GM12878 (cell line): ENCODE measurements around the gene RAI2. TPM values are rescaled to one million over a fixed set of nuclear protein-coding genes. Genes with fewer than 3 reads are reported as not detected.

Source experiments
- ATAC-seq: fragments of 200-7000 bp; cut with Tn5 transposase; 3 replicates; pipeline ENCODE4 v1.9.1; 2020; ENCODE audit warnings: mild to moderate bottlenecking, moderate library complexity
- BruUV-seq: library from RNA; stranded (reverse); fragments of 400-500 nt; replicated peaks from 2 replicates; lab custom pipeline; 2021; lab: Mats Ljungman, UMichigan
- CTCF ChIA-PET: fragments of 300-600 bp; sonication (Branson Sonifier 250); formaldehyde crosslinking; extraction: SDS; loops from one replicate; lab custom pipeline; 2021; ENCODE audit warnings: inconsistent platforms; lab: Yijun Ruan, JAX
- POLR2A ChIA-PET: fragments of 350-600 bp; formaldehyde crosslinking; extraction: SDS; loops from one replicate; lab custom pipeline; 2021; ENCODE audit warnings: inconsistent platforms; lab: Charles Lee
- RAD21 ChIA-PET: fragments of 300-600 bp; sonication (Branson Sonifier 250); formaldehyde crosslinking; loops from one replicate; lab custom pipeline; 2023; ENCODE audit warnings: antibody characterized with exemption; ENCODE audit not compliant: unreplicated experiment; lab: Charles Lee
- SMC1A ChIA-PET: fragments of 300-600 bp; sonication (Branson Sonifier 250); formaldehyde crosslinking; loops from one replicate; lab custom pipeline; 2023; ENCODE audit not compliant: unreplicated experiment, uncharacterized antibody; lab: Charles Lee
- DNase-seq: peaks from one replicate; pipeline ENCODE4 v3.0.0-alpha.2; 2011; ENCODE audit warnings: low read depth, low spot score
- FAIRE-seq: peaks from 3 replicates; lab custom pipeline; 2011; peaks lifted over from hg19 to GRCh38; lab: Jason Lieb, UNC
- H2AFZ ChIP-seq: 2 replicates; pipeline ENCODE4 v1.6.0; 2011; ENCODE audit warnings: low read depth, low read length, control low read depth; ENCODE audit not compliant: control insufficient read depth
- H3K27ac ChIP-seq: 2 replicates; pipeline ENCODE4 v1.5.1; 2011; ENCODE audit warnings: control low read depth; ENCODE audit not compliant: control insufficient read depth, insufficient read depth
- H3K27me3 ChIP-seq, 2 experiments: replicated peaks in 1 of 2; 2 replicates each; pipeline versions ENCODE4 v1.6.0 to v1.6.1; 2011; ENCODE audit warnings: low read length in 1 of 2; ENCODE audit not compliant: control insufficient read depth in 2 of 2, insufficient read depth in 2 of 2
- H3K36me3 ChIP-seq, 2 experiments: 2 replicates each; pipeline ENCODE4 v1.5.1; 2011; ENCODE audit warnings: low read length in 1 of 2; ENCODE audit not compliant: control insufficient read depth in 2 of 2, insufficient read depth in 2 of 2
- H3K4me1 ChIP-seq: 2 replicates; pipeline ENCODE4 v1.6.1; 2011; ENCODE audit warnings: mild to moderate bottlenecking, low read length, moderate library complexity, mixed read lengths; ENCODE audit not compliant: control insufficient read depth, insufficient read depth
- H3K4me2 ChIP-seq: 2 replicates; pipeline ENCODE4 v1.6.0; 2011; ENCODE audit warnings: control low read depth; ENCODE audit not compliant: control insufficient read depth, insufficient read depth
- H3K4me3 ChIP-seq: fragments of 200-600 bp; sonication (generic); 2 replicates; pipeline ENCODE4 v1.5.1; 2016
- H3K79me2 ChIP-seq: 2 replicates; pipeline ENCODE4 v1.6.0; 2011; ENCODE audit warnings: low read length; ENCODE audit not compliant: control insufficient read depth, insufficient read depth
- H3K9ac ChIP-seq: 2 replicates; pipeline ENCODE4 v1.8.0; 2011; ENCODE audit warnings: low read length, control low read depth, mixed read lengths; ENCODE audit not compliant: control insufficient read depth, insufficient read depth
- H3K9me3 ChIP-seq: replicated peaks from 3 replicates; pipeline ENCODE4 v1.5.1; 2011; ENCODE audit warnings: mild to moderate bottlenecking, low read length; ENCODE audit not compliant: control insufficient read depth, insufficient read depth
- H4K20me1 ChIP-seq: 2 replicates; pipeline ENCODE4 v1.6.0; 2011; ENCODE audit not compliant: control insufficient read depth, insufficient read depth
- CBFB ChIP-seq: IDR thresholded peaks from 2 replicates; pipeline ENCODE4 v1.6.1; 2016; ENCODE audit warnings: antibody characterized with exemption, low read depth
- CBX5 ChIP-seq: sonication (generic); IDR thresholded peaks from 2 replicates; pipeline ENCODE4 v1.6.1; 2016; ENCODE audit warnings: low read depth, moderate library complexity, mild to moderate bottlenecking, inconsistent platforms
- FOXM1 ChIP-seq: IDR thresholded peaks from 2 replicates; pipeline ENCODE4 v1.6.1; 2012; ENCODE audit warnings: low read depth, mild to moderate bottlenecking, inconsistent platforms, low read length, moderate library complexity
- JUND ChIP-seq: IDR thresholded peaks from 2 replicates; pipeline ENCODE4 v1.6.1; 2012; ENCODE audit warnings: low read depth, mild to moderate bottlenecking, low read length, improper control_type of control experiment, moderate library complexity
- POU2F2 ChIP-seq: IDR thresholded peaks from 3 replicates; pipeline ENCODE4 v1.6.1; 2011; ENCODE audit warnings: low read depth, mild to moderate bottlenecking, low read length, borderline replicate concordance
- RAD51 ChIP-seq: fragments of 450-650 bp; IDR thresholded peaks from 2 replicates; pipeline ENCODE4 v1.6.1; 2016; ENCODE audit warnings: moderate library complexity, mild to moderate bottlenecking, inconsistent platforms
- RBBP5 ChIP-seq: fragments of 200-600 bp; sonication (generic); conservative IDR thresholded peaks from 2 replicates; pipeline ENCODE4 v1.6.1; 2016
- RCOR1 ChIP-seq: conservative IDR thresholded peaks from 2 replicates; pipeline ENCODE4 v1.6.1; 2012; ENCODE audit warnings: low read depth, low read length, improper control_type of control experiment
- SPI1 ChIP-seq: IDR thresholded peaks from 2 replicates; pipeline ENCODE4 v1.6.1; 2011; ENCODE audit warnings: low read depth, mild to moderate bottlenecking, low read length, moderate library complexity, borderline replicate concordance; ENCODE audit not compliant: insufficient read depth
- TARDBP ChIP-seq: IDR thresholded peaks from 2 replicates; pipeline ENCODE4 v1.6.1; 2016; ENCODE audit warnings: borderline replicate concordance
- ZNF24 ChIP-seq: fragments of 450-650 bp; IDR thresholded peaks from 2 replicates; pipeline ENCODE4 v1.6.1; 2017; ENCODE audit warnings: antibody characterized with exemption, mild to moderate bottlenecking
- WGBS: methylation state at CpG from one replicate; pipeline ENCODE4 v1.1.6; 2016; ENCODE audit warnings: low lambda C conversion rate; ENCODE audit not compliant: insufficient replicate concordance, insufficient coverage; ENCODE audit errors: missing lambda C conversion rate; 5-methylcytosine and 5-hydroxymethylcytosine counted together
- in situ Hi-C: fragments of 300-500 bp; cut with MboI; formaldehyde crosslinking; loops from 9 replicates; pipeline ENCODE4 v1.14.3; 2018; ENCODE audit warnings: mixed read lengths
- intact Hi-C: fragments of 100-400 bp; cut with micrococcal nuclease; formaldehyde crosslinking; loops from one replicate; pipeline ENCODE4 v1.14.2; 2022; ENCODE audit not compliant: unreplicated experiment
- polyA plus RNA-seq, 11 experiments: library from polyadenylated mRNA; depleted of rRNA in 4 of 11; unstranded in 6 of 11; stranded (reverse) in 5 of 11; fragments of >200 nt; fragmentation: Nextera tagmentation in 4 of 11; fragmentation: Illumina TruSeq in 1 of 11; extraction: Ambion mirVana in 4 of 11; extraction: Trizol in 1 of 11; gene quantifications; 1 replicate in 1 of 11; 2 replicates in 10 of 11; pipeline versions ENCODE4 v1.2.1 to v1.2.3, GENCODE V29; 2011 to 2016; ENCODE audit warnings: inconsistent platforms in 2 of 11, missing spikeins in 2 of 11, low read depth in 1 of 11
- total RNA-seq, 4 experiments: library from RNA; depleted of rRNA in 3 of 4; stranded (reverse); fragments of >200 nt in 3 of 4; fragmentation: Illumina TruSeq in 1 of 4; extraction: Trizol in 1 of 4; gene quantifications; 2 replicates each; pipeline versions ENCODE4 v1.2.1 to v1.2.3, GENCODE V29; 2013 to 2021
- TF ChIP-seq, protein P1 (sequence below): fragments of 450-650 bp; IDR thresholded peaks from 2 replicates; pipeline ENCODE4 v1.6.1; 2018; ENCODE audit warnings: borderline replicate concordance, mild to moderate bottlenecking; ENCODE audit not compliant: partially characterized antibody
- TF ChIP-seq, protein P2 (sequence below): IDR thresholded peaks from 2 replicates; pipeline ENCODE4 v1.6.1; 2012; ENCODE audit warnings: low read depth, low read length, improper control_type of control experiment
- TF ChIP-seq, protein P3 (sequence below): fragments of 450-650 bp; IDR thresholded peaks from 2 replicates; pipeline ENCODE4 v1.6.1; 2017; ENCODE audit warnings: mild to moderate bottlenecking, moderate library complexity
- TF ChIP-seq, protein P4 (sequence below): fragments of 450-650 bp; IDR thresholded peaks from 2 replicates; pipeline ENCODE4 v1.6.1; 2016; ENCODE audit warnings: mild to moderate bottlenecking

Gene RAI2
- total and polyA plus RNA-seq, 10 of the 15 experiments (the other 5 are each of a cell fraction or from before 2014, with no cell fraction given), result not detected

DNA sequence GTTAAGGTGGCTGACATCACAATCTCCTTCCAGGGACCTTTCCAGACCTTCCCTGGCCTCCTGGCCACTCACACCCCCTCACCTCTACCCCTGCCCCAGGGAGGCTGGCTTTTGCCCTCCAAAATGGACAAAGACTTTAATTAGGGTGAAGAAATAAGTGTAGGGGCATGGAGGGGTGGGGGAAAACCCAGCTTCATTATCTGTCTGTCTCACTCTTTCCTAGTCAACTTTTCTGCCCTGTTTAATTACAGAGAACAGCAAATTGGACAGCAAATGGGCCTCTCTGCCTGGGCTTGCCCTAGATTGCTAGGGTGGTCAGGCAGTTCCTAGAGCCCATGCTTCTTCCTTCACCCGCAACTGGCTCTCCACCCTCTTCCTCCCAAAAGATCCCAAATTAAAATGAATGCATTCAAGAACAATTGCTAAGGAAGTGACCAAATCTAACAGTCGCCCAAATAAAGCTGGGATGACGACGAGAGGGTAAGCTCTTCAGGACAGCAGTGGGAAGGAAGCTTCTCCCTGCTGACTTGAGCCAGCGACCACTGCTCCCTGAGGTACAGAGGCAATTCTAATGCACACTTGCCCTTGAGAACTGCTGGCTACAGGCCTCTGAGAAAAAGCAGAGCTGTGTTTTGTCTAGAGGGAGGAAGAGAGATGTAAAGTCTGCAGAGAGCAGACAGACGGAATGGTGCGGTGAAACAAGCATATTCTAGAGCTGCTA is 12.4 kb downstream of the RAI2 start:
- Histone ChIP-seq H2AFZ (no peak overlapping the region), H3K36me3 (no peaks in the 10 kb centered on the region), H3K79me2 (no peaks in the 10 kb centered on the region), H3K9ac (no peak overlapping the region), H3K4me3 (no peak overlapping the region), H3K4me2 (no peak overlapping the region), H3K27me3 (no peaks in the 10 kb centered on the region; a peak in 1 of 4 replicates), H4K20me1 (no peaks in the 10 kb centered on the region), H3K4me1 (no peaks in the 10 kb centered on the region), H3K27ac (no peak overlapping the region), H3K9me3 (no peaks in the 10 kb centered on the region)
- TF ChIP-seq SPI1 (no peak), ZNF24 (no peak), JUND (no peak), CBX5 (no peak), FOXM1 (no peak), RBBP5 (no peak), RAD51 (no peak), POU2F2 (no peak), CBFB (no peak), TARDBP (no peak), RCOR1 (no peak)
- TF ChIP-seq, protein P1, sequence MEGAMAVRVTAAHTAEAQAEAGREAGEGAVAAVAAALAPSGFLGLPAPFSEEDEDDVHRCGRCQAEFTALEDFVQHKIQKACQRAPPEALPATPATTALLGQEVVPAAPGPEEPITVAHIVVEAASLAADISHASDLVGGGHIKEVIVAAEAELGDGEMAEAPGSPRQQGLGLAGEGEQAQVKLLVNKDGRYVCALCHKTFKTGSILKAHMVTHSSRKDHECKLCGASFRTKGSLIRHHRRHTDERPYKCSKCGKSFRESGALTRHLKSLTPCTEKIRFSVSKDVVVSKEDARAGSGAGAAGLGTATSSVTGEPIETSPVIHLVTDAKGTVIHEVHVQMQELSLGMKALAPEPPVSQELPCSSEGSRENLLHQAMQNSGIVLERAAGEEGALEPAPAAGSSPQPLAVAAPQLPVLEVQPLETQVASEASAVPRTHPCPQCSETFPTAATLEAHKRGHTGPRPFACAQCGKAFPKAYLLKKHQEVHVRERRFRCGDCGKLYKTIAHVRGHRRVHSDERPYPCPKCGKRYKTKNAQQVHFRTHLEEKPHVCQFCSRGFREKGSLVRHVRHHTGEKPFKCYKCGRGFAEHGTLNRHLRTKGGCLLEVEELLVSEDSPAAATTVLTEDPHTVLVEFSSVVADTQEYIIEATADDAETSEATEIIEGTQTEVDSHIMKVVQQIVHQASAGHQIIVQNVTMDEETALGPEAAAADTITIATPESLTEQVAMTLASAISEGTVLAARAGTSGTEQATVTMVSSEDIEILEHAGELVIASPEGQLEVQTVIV, result no peak
- TF ChIP-seq, protein P2, sequence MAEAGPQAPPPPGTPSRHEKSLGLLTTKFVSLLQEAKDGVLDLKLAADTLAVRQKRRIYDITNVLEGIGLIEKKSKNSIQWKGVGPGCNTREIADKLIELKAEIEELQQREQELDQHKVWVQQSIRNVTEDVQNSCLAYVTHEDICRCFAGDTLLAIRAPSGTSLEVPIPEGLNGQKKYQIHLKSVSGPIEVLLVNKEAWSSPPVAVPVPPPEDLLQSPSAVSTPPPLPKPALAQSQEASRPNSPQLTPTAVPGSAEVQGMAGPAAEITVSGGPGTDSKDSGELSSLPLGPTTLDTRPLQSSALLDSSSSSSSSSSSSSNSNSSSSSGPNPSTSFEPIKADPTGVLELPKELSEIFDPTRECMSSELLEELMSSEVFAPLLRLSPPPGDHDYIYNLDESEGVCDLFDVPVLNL, result no peak
- TF ChIP-seq, protein P3, sequence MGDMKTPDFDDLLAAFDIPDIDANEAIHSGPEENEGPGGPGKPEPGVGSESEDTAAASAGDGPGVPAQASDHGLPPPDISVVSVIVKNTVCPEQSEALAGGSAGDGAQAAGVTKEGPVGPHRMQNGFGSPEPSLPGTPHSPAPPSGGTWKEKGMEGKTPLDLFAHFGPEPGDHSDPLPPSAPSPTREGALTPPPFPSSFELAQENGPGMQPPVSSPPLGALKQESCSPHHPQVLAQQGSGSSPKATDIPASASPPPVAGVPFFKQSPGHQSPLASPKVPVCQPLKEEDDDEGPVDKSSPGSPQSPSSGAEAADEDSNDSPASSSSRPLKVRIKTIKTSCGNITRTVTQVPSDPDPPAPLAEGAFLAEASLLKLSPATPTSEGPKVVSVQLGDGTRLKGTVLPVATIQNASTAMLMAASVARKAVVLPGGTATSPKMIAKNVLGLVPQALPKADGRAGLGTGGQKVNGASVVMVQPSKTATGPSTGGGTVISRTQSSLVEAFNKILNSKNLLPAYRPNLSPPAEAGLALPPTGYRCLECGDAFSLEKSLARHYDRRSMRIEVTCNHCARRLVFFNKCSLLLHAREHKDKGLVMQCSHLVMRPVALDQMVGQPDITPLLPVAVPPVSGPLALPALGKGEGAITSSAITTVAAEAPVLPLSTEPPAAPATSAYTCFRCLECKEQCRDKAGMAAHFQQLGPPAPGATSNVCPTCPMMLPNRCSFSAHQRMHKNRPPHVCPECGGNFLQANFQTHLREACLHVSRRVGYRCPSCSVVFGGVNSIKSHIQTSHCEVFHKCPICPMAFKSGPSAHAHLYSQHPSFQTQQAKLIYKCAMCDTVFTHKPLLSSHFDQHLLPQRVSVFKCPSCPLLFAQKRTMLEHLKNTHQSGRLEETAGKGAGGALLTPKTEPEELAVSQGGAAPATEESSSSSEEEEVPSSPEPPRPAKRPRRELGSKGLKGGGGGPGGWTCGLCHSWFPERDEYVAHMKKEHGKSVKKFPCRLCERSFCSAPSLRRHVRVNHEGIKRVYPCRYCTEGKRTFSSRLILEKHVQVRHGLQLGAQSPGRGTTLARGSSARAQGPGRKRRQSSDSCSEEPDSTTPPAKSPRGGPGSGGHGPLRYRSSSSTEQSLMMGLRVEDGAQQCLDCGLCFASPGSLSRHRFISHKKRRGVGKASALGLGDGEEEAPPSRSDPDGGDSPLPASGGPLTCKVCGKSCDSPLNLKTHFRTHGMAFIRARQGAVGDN, result no peak
- TF ChIP-seq, protein P4, sequence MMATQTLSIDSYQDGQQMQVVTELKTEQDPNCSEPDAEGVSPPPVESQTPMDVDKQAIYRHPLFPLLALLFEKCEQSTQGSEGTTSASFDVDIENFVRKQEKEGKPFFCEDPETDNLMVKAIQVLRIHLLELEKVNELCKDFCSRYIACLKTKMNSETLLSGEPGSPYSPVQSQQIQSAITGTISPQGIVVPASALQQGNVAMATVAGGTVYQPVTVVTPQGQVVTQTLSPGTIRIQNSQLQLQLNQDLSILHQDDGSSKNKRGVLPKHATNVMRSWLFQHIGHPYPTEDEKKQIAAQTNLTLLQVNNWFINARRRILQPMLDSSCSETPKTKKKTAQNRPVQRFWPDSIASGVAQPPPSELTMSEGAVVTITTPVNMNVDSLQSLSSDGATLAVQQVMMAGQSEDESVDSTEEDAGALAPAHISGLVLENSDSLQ, result no peak
- ATAC-seq (no peak), DNase-seq (no peak), FAIRE-seq (no peak)
- RAD21 ChIA-PET, result no interaction called here
- CTCF ChIA-PET, result no interaction called here
- no TSS peak for BruUV-seq
- WGBS, result 17% methylated on average over 7 of the region's 7 CpGs
- POLR2A ChIA-PET, result no interaction called here
- SMC1A ChIA-PET, result interaction anchor here (0.6 kb wide), 1 partner anchor 126 kb away, joined by 3 read pairs; no protein-coding TSS in a partner anchor
- intact Hi-C loops (no loop called here), in situ Hi-C loops (no loop called here)
